GM20431 (cell line): ENCODE data around the gene AKNAD1.
"Not testable (repeated sequence)": the region's sequence is repeated elsewhere in the genome, so short reads cannot be mapped to it uniquely, and the experiment has no call there.

Experiments
- in situ Hi-C: fragments of 300-500 bp; cut with MseI, MboI; formaldehyde crosslinking; loops from one replicate; pipeline ENCODE4 v1.15.0; 2020; ENCODE audit warnings: low sequenced_read_pairs; ENCODE audit not compliant: unreplicated experiment

AKNAD1 gene

GRCh38 chr1:108808438-108808837, 48.5 kb downstream of the AKNAD1 start:
- in situ Hi-C loops = no loop called here

DNA sequence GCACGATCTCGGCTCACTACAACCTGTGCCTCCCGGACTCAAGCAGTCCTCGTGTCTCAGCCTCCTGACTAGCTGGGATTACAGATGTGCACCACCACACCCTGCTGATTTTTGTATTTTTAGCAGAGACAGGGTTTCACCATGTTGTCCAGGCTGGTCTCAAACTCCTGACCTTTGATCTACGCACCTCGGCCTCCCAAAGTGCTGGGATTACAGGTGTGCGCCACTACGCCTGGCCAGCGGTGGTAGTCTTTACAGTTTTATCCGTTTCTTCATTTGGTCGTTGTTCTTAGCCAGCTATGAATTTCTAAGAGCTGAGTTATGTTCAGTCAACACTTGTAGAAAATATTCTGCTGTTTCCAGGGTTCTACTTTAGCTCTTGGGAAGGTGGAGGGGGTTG, 53.3 kb downstream of the AKNAD1 start:
- in situ Hi-C loops = no loop called here

DNA sequence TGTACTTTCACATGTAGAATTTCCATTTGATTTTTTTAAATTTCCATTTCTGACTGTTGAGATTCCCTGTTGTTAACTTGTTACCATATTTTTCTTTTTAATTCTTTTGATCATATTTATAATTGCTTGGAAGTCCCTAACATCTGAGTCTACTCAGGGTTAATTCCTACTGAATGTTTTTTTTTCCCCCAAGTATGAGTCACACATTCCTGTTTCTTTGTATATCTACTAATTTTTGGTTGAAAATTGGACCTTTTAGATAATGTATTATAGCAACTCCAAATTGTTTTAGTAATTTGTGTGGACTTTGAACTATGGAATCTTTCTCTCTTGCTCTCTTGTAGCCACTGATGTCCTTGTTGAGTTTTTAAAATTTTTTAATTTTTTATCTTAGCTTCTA, 55.8 kb downstream of the AKNAD1 start:
- in situ Hi-C loops = no loop called here

- in situ Hi-C loops = no loop called here
These were observed 57.9 kb downstream of the AKNAD1 start for GRCh38 chr1:108799001-108799400.

GRCh38 chr1:108792420-108792819, 64.5 kb downstream of the AKNAD1 start:
- in situ Hi-C loops = no loop called here

DNA sequence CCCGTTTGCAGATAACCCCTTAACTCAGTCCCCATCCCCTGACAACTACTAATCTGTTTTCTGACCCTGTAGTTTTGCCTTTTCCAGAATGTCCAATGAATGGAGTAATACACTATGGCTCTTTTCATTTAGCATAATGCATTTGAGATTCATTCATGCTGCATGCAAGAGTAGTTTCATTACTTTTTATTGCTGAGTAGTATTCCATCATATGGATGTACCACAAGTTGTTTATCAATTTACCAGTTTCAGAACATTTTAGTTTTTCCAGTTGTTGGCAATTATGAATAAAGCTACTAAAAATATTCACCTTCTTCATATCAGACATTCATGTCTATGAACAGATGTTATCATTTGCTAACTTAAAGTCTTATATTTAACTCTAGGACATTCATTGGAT, 65.1 kb downstream of the AKNAD1 start:
- in situ Hi-C loops = no loop called here

- in situ Hi-C loops = no loop called here
These were observed 71.0 kb downstream of the AKNAD1 start for GRCh38 chr1:108785880-108786279.

- in situ Hi-C loops = no loop called here
These were observed 71.6 kb downstream of the AKNAD1 start for GRCh38 chr1:108785264-108785663.

DNA sequence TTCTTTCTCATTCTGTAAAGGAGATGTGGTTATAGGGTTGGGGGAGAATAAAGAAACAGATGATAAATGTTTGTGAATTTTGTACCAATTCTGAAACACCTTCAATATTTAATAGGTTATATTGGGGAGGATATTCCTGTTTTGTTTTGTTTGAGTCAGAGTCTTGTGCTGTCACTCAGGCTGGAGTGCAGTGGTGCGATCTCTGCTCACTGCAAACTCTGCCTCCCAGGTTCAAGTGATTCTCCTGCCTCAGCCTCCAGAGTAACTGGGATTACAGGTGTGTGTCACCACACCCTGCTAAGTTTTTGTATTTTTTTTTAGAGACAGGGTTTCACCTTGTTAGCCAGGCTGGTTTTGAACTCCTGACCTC, 75.3 kb downstream of the AKNAD1 start:
- in situ Hi-C loops = not testable (repeated sequence)

DNA sequence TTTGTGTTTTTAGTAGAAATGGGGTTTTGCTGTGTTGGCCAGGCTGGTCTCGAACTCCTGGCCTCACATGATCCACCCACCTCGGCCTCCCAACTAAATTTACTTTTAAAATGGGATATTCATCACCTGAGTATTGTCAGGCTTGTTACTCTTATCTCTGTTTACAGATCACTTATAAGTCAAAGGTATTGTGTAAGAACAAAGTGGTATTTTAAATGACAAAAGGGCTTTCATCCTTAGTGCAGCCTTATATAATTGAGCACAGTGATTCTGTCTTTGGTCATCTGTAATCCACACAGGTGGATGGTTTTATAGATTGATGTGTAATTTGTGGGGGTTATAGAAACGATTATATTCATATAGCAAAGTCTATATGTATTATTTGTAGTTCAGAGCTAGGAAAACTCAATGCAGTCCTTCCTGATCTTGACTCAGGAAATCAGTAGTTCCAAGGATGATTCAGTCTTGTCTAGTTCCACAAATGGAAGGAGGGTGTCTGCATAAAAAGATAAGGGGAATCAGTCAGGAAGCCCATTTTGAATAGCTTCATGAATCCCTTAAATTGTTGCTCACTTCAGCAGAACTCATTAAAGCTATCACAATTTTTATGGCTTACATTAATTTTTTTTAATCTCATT, 75.8 kb downstream of the AKNAD1 start:
- in situ Hi-C loops = no loop called here

- in situ Hi-C loops = no loop called here
These were observed 77.4 kb downstream of the AKNAD1 start for GRCh38 chr1:108779455-108779854.

GRCh38 chr1:108777839-108778238, 79.1 kb downstream of the AKNAD1 start:
- in situ Hi-C loops = no loop called here

- in situ Hi-C loops = no loop called here
These were observed 89.2 kb downstream of the AKNAD1 start for GRCh38 chr1:108767708-108768107.

GRCh38 chr1:108767115-108767514, 89.8 kb downstream of the AKNAD1 start:
- in situ Hi-C loops = no loop called here
